Mesendoderm (in vitro differentiated cells): ENCODE results near the gene CELSR2.

Experiments used
- DNase-seq: peaks from one replicate; pipeline ENCODE4 v3.0.0; 2013
- H2AK5ac ChIP-seq: 2 replicates; pipeline ENCODE4 v1.6.1; 2013; ENCODE audit warnings: low read length, inconsistent platforms
- H2BK120ac ChIP-seq: 2 replicates; pipeline ENCODE4 v1.6.1; 2013; ENCODE audit warnings: low read depth, mild to moderate bottlenecking, low read length, moderate library complexity, mixed read lengths
- H2BK15ac ChIP-seq: replicated peaks from 2 replicates; pipeline ENCODE4 v1.6.1; 2013; ENCODE audit warnings: low read depth, mild to moderate bottlenecking, moderate library complexity
- H2BK5ac ChIP-seq: 2 replicates; pipeline ENCODE4 v1.6.1; 2013; ENCODE audit warnings: low read length, inconsistent platforms
- H3K18ac ChIP-seq: 2 replicates; pipeline ENCODE4 v1.6.1; 2013; ENCODE audit warnings: mild to moderate bottlenecking, low read length, mixed read lengths
- H3K23ac ChIP-seq: one replicate; pipeline ENCODE4 v1.6.1; 2013; ENCODE audit warnings: low read length
- H3K27ac ChIP-seq: 2 replicates; pipeline ENCODE4 v1.5.1; 2013; ENCODE audit warnings: low read depth, mild to moderate bottlenecking, inconsistent platforms, low read length, moderate library complexity
- H3K27me3 ChIP-seq: 2 replicates; pipeline ENCODE4 v1.6.1; 2013; ENCODE audit warnings: low read length, control low read depth, mild to moderate bottlenecking, inconsistent platforms; ENCODE audit not compliant: insufficient read depth, poor library complexity
- H3K36me3 ChIP-seq: 2 replicates; pipeline ENCODE4 v1.6.1; 2013; ENCODE audit warnings: low read length, inconsistent platforms; ENCODE audit not compliant: control insufficient read depth, insufficient read depth
- H3K4ac ChIP-seq: one replicate; pipeline ENCODE4 v1.6.1; 2013; ENCODE audit warnings: low read depth, mild to moderate bottlenecking, low read length, moderate library complexity
- H3K4me1 ChIP-seq: 2 replicates; pipeline ENCODE4 v1.6.1; 2013; ENCODE audit warnings: low read depth, low read length, inconsistent platforms; ENCODE audit not compliant: control insufficient read depth
- H3K4me2 ChIP-seq: 2 replicates; pipeline ENCODE4 v1.6.1; 2013; ENCODE audit warnings: low read length
- H3K4me3 ChIP-seq: 2 replicates; pipeline ENCODE4 v1.5.1; 2013; ENCODE audit warnings: mild to moderate bottlenecking, low read length
- H3K56ac ChIP-seq: one replicate; pipeline ENCODE4 v1.6.1; 2013; ENCODE audit warnings: low read length
- H3K79me1 ChIP-seq: 2 replicates; pipeline ENCODE4 v1.6.1; 2013; ENCODE audit warnings: low read length, inconsistent platforms
- H3K79me2 ChIP-seq: 2 replicates; pipeline ENCODE4 v1.6.1; 2013; ENCODE audit warnings: mild to moderate bottlenecking, low read length; ENCODE audit not compliant: control insufficient read depth, insufficient read depth
- H3K9ac ChIP-seq: 2 replicates; pipeline ENCODE4 v1.6.1; 2013; ENCODE audit warnings: low read length, inconsistent platforms
- H4K5ac ChIP-seq: one replicate; pipeline ENCODE4 v1.6.1; 2013; ENCODE audit warnings: low read length
- H4K8ac ChIP-seq: one replicate; pipeline ENCODE4 v1.6.1; 2013; ENCODE audit warnings: low read depth, mild to moderate bottlenecking, control low read depth, low read length, moderate library complexity
- WGBS: extraction: QIAGEN DNeasy Blood & Tissue Kit; methylation state at CpG from one replicate; pipeline ENCODE4 v1.1.7; 2013; ENCODE audit warnings: low lambda C conversion rate, missing lambda C conversion rate; ENCODE audit not compliant: insufficient coverage; ENCODE audit errors: extremely low coverage; 5-methylcytosine and 5-hydroxymethylcytosine counted together

The CELSR2 gene

GRCh38 chr1:109256971-109257681, 7.8 kb downstream of the CELSR2 start:
- H3K27ac ChIP-seq = no peak overlapping the region

GRCh38 chr1:109257682-109258421, 8.5 kb downstream of the CELSR2 start:
- no peak overlapping the region for H2BK120ac ChIP-seq
- H3K4me1 ChIP-seq = peaks cover 10% of the 10 kb centered on the region
- no peak for DNase-seq
- H3K79me2 ChIP-seq = no peaks in the 10 kb centered on the region
- no peaks in the 10 kb centered on the region for H3K27me3 ChIP-seq
- H3K36me3 ChIP-seq = no peaks in the 10 kb centered on the region
- no peak overlapping the region for H3K27ac ChIP-seq
- no peak overlapping the region for H2AK5ac ChIP-seq
- no peak overlapping the region for H3K4ac ChIP-seq
- no peak overlapping the region for H4K8ac ChIP-seq
- no CpG with 5 or more reads among the region's 15 CpGs for WGBS
- no peak overlapping the region for H3K56ac ChIP-seq
- no peak overlapping the region for H3K9ac ChIP-seq
- H3K79me1 ChIP-seq = no peaks in the 10 kb centered on the region
- no peak overlapping the region for H3K4me3 ChIP-seq
- no peak overlapping the region for H3K18ac ChIP-seq
- H2BK15ac ChIP-seq = no peak overlapping the region
- H3K23ac ChIP-seq = no peak overlapping the region
- H4K5ac ChIP-seq = no peak overlapping the region
- H3K4me2 ChIP-seq = no peak overlapping the region
- H2BK5ac ChIP-seq = no peak overlapping the region

More at GRCh38 chr1:109256971-109257681, 7.8 kb downstream of the CELSR2 start:
- H2BK15ac ChIP-seq = no peak overlapping the region
- no peak for DNase-seq
- H4K5ac ChIP-seq = no peak overlapping the region
- no peak overlapping the region for H3K4me2 ChIP-seq
- no peaks in the 10 kb centered on the region for H3K36me3 ChIP-seq
- H3K18ac ChIP-seq = no peak overlapping the region
- no peak overlapping the region for H3K4me3 ChIP-seq
- no peak overlapping the region for H3K23ac ChIP-seq
- H2BK120ac ChIP-seq = no peak overlapping the region
- H3K56ac ChIP-seq = no peak overlapping the region
- H3K27me3 ChIP-seq = no peaks in the 10 kb centered on the region
- H3K79me2 ChIP-seq = no peaks in the 10 kb centered on the region
- H3K79me1 ChIP-seq = no peaks in the 10 kb centered on the region
- no CpG with 5 or more reads among the region's 5 CpGs for WGBS
- H3K9ac ChIP-seq = no peak overlapping the region
- no peak overlapping the region for H3K4ac ChIP-seq
- no peak overlapping the region for H2BK5ac ChIP-seq
- no peak overlapping the region for H2AK5ac ChIP-seq
- peaks cover 10% of the 10 kb centered on the region for H3K4me1 ChIP-seq
- no peak overlapping the region for H4K8ac ChIP-seq

- Histone ChIP-seq H2BK120ac (no peak overlapping the region), H3K9ac (no peak overlapping the region), H3K4me3 (no peak overlapping the region), H2AK5ac (no peak overlapping the region), H3K79me2 (no peaks in the 10 kb centered on the region), H3K4me2 (no peak overlapping the region), H4K5ac (no peak overlapping the region), H3K23ac (no peak overlapping the region), H2BK15ac (no peak overlapping the region), H3K27me3 (no peaks in the 10 kb centered on the region), H3K79me1 (no peaks in the 10 kb centered on the region), H4K8ac (no peak overlapping the region), H3K4me1 (peaks cover 9% of the 10 kb centered on the region), H3K4ac (no peak overlapping the region), H3K56ac (no peak overlapping the region), H3K27ac (no peak overlapping the region), H3K18ac (no peak overlapping the region), H2BK5ac (no peak overlapping the region), H3K36me3 (no peaks in the 10 kb centered on the region)
- DNase-seq = no peak
- WGBS = no CpG with 5 or more reads among the region's 69 CpGs
Measured at GRCh38 chr1:109258481-109259466, 9.4 kb downstream of the CELSR2 start.

GRCh38 chr1:109259674-109260557, 10.6 kb downstream of the CELSR2 start:
- H3K4me2 ChIP-seq = no peak overlapping the region
- no peaks in the 10 kb centered on the region for H3K79me2 ChIP-seq
- H3K23ac ChIP-seq = no peak overlapping the region
- H4K8ac ChIP-seq = no peak overlapping the region
- no peaks in the 10 kb centered on the region for H3K79me1 ChIP-seq
- no peak overlapping the region for H2BK5ac ChIP-seq
- DNase-seq = peak; percentile 73
- no peaks in the 10 kb centered on the region for H3K36me3 ChIP-seq
- no peak overlapping the region for H2AK5ac ChIP-seq
- H3K27me3 ChIP-seq = no peaks in the 10 kb centered on the region
- H3K56ac ChIP-seq = no peak overlapping the region
- no peak overlapping the region for H3K4ac ChIP-seq
- no peak overlapping the region for H3K9ac ChIP-seq
- H3K27ac ChIP-seq = no peak overlapping the region
- H3K18ac ChIP-seq = no peak overlapping the region
- H3K4me1 ChIP-seq = no peaks in the 10 kb centered on the region
- no CpG with 5 or more reads among the region's 7 CpGs for WGBS
- H3K4me3 ChIP-seq = no peak overlapping the region
- no peak overlapping the region for H4K5ac ChIP-seq
- H2BK15ac ChIP-seq = no peak overlapping the region
- H2BK120ac ChIP-seq = no peak overlapping the region

GRCh38 chr1:109261006-109261405, 11.7 kb downstream of the CELSR2 start:
- no peaks in the 10 kb centered on the region for H3K36me3 ChIP-seq

More at GRCh38 chr1:109261006-109261405, 11.7 kb downstream of the CELSR2 start:
- Histone ChIP-seq H3K4me1 (no peaks in the 10 kb centered on the region), H2BK15ac (no peak overlapping the region), H3K4me2 (no peak overlapping the region), H3K9ac (no peak overlapping the region), H3K18ac (no peak overlapping the region), H4K8ac (no peak overlapping the region), H3K27ac (no peak overlapping the region), H3K4me3 (no peak overlapping the region), H3K27me3 (no peaks in the 10 kb centered on the region), H2AK5ac (no peak overlapping the region), H2BK120ac (no peak overlapping the region), H3K4ac (no peak overlapping the region), H3K79me1 (no peaks in the 10 kb centered on the region), H3K23ac (no peak overlapping the region), H2BK5ac (no peak overlapping the region), H3K56ac (no peak overlapping the region), H4K5ac (no peak overlapping the region), H3K79me2 (no peaks in the 10 kb centered on the region)
- no CpG with 5 or more reads among the region's 16 CpGs for WGBS
- no peak for DNase-seq
